Activated CD4-positive, alpha-beta T cell treated with anti-CD3 and anti-CD28 coated beads for 4 hours (primary cell): ENCODE measurements around the gene ADH1C.
"Not testable (repeated sequence)": the region's sequence is repeated elsewhere in the genome, so short reads cannot be mapped to it uniquely, and the experiment has no call there.

Source experiments
- DNase-seq, 2 donors: peaks; one replicate each; pipeline ENCODE4 v3.0.0-alpha.2; 2020

Gene ADH1C

GRCh38 chr4:99356992-99357391 lies 4.4 kb upstream of the ADH1C start:
- no peak for DNase-seq

GRCh38 chr4:99356149-99356548 lies 3.6 kb upstream of the ADH1C start:
- not testable (repeated sequence) for DNase-seq

GRCh38 chr4:99351487-99351886 lies 1.1 kb downstream of the ADH1C start:
- no peak for DNase-seq

GRCh38 chr4:99349338-99349737 lies 3.2 kb downstream of the ADH1C start:
- no peak for DNase-seq

- DNase-seq = not testable (repeated sequence)
Observed at GRCh38 chr4:99342624-99343023, 9.9 kb downstream of the ADH1C start.

- no peak for DNase-seq
Observed at GRCh38 chr4:99341426-99341825, 11.1 kb downstream of the ADH1C start.

GRCh38 chr4:99339172-99339571 lies 13.4 kb downstream of the ADH1C start:
- DNase-seq = no peak

GRCh38 chr4:99336553-99336952 lies 16.0 kb downstream of the ADH1C start:
- DNase-seq = no peak

- DNase-seq = no peak
Observed at GRCh38 chr4:99334880-99335279, 17.7 kb downstream of the ADH1C start.

GRCh38 chr4:99330648-99331047 lies 21.9 kb downstream of the ADH1C start:
- no peak for DNase-seq

GRCh38 chr4:99329876-99330275 lies 22.7 kb downstream of the ADH1C start:
- no peak for DNase-seq

GRCh38 chr4:99324979-99325378 lies 27.6 kb downstream of the ADH1C start:
- DNase-seq = no peak

GRCh38 chr4:99324361-99324760 lies 28.2 kb downstream of the ADH1C start:
- no peak for DNase-seq

GRCh38 chr4:99323756-99324155 lies 28.8 kb downstream of the ADH1C start:
- DNase-seq = no peak

GRCh38 chr4:99321241-99322191 lies 31.0 kb downstream of the ADH1C start, which contains the start of gene ADH1B:
Gene ADH1B, minus strand, starts transcription at chr4:99321401. Its CDS starts 70 bp downstream, at chr4:99321331.
- no peak for DNase-seq

- not testable (repeated sequence) for DNase-seq
Observed at GRCh38 chr4:99317811-99318210, 34.7 kb downstream of the ADH1C start.

GRCh38 chr4:99317354-99317753 lies 35.2 kb downstream of the ADH1C start:
- no peak for DNase-seq

GRCh38 chr4:99315839-99316238 lies 36.7 kb downstream of the ADH1C start:
- DNase-seq = no peak

- no peak for DNase-seq
Observed at GRCh38 chr4:99314211-99314610, 38.3 kb downstream of the ADH1C start.

- no peak for DNase-seq
Observed at GRCh38 chr4:99310389-99310788, 42.2 kb downstream of the ADH1C start.

GRCh38 chr4:99305638-99306400 lies 46.7 kb downstream of the ADH1C start:
- DNase-seq = no peak

GRCh38 chr4:99301376-99302164 lies 51.0 kb downstream of the ADH1C start:
- DNase-seq = no peak

GRCh38 chr4:99300934-99301333 lies 51.6 kb downstream of the ADH1C start:
- DNase-seq = no peak
